Neural cell (in vitro differentiated cells): ENCODE results near the gene CNNM2. TPM values are rescaled to one million over a fixed set of nuclear protein-coding genes. Genes with fewer than 3 reads are reported as not detected.
"Not testable (repeated sequence)": the region's sequence is repeated elsewhere in the genome, so short reads cannot be mapped to it uniquely, and the experiment has no call there.

Experiments
- H2AFZ ChIP-seq: fragments of 200-600, 300-800 bp; sonication (generic), shearing (Covaris generic); 2 replicates; pipeline ENCODE4 v1.6.0; 2014; ENCODE audit warnings: low read depth, mild to moderate bottlenecking, antibody characterized with exemption, low read length, moderate library complexity
- H3F3A ChIP-seq: fragments of 200-600 bp; shearing (Covaris generic); 2 replicates; pipeline ENCODE4 v1.6.1; 2016; ENCODE audit warnings: mild to moderate bottlenecking, moderate library complexity, mixed read lengths, antibody characterized with exemption, low read length; ENCODE audit not compliant: insufficient read depth, poor library complexity, severe bottlenecking
- H3K27ac ChIP-seq: fragments of 200-600, 300-800 bp; sonication (generic), shearing (Covaris generic); 2 replicates; pipeline ENCODE4 v1.5.1; 2014; ENCODE audit warnings: mild to moderate bottlenecking, low read length, moderate library complexity
- H3K27me3 ChIP-seq: fragments of 300-800, 200-600 bp; sonication (generic), shearing (Covaris generic); 2 replicates; pipeline ENCODE4 v1.6.0; 2014; ENCODE audit warnings: mild to moderate bottlenecking, low read depth, low read length, moderate library complexity; ENCODE audit not compliant: insufficient read depth
- H3K36me3 ChIP-seq: fragments of 300-800, 200-600 bp; sonication (generic), shearing (Covaris generic); 2 replicates; pipeline ENCODE4 v1.5.1; 2014; ENCODE audit warnings: mild to moderate bottlenecking, antibody characterized with exemption, low read length, moderate library complexity; ENCODE audit not compliant: insufficient read depth
- H3K4me2 ChIP-seq: fragments of 300-800, 200-600 bp; sonication (generic), shearing (Covaris generic); 2 replicates; pipeline ENCODE4 v1.6.0; 2014; ENCODE audit warnings: mild to moderate bottlenecking, low read length
- H3K4me3 ChIP-seq: fragments of 300-800, 200-600 bp; sonication (generic), shearing (Covaris generic); 2 replicates; pipeline ENCODE4 v1.5.1; 2014; ENCODE audit warnings: mild to moderate bottlenecking, low read length, moderate library complexity
- H3K79me2 ChIP-seq: fragments of 200-600 bp; shearing (Covaris generic); replicated peaks from 2 replicates; pipeline ENCODE4 v1.6.0; 2014; ENCODE audit warnings: mild to moderate bottlenecking, low read length, moderate library complexity; ENCODE audit not compliant: insufficient read depth
- H3K9ac ChIP-seq: fragments of 300-800, 200-600 bp; sonication (generic), shearing (Covaris generic); 2 replicates; pipeline ENCODE4 v1.6.1; 2016; ENCODE audit warnings: mild to moderate bottlenecking, low read length, mixed read lengths
- H3K9me2 ChIP-seq: fragments of 200-600 bp; shearing (Covaris generic); 2 replicates; pipeline ENCODE4 v1.6.1; 2016; ENCODE audit warnings: mild to moderate bottlenecking, low read length, mixed read lengths; ENCODE audit not compliant: insufficient read depth
- H3K9me3 ChIP-seq: fragments of 200-600, 300-800 bp; sonication (generic), shearing (Covaris generic); 2 replicates; pipeline ENCODE4 v1.6.1; 2016; ENCODE audit warnings: mild to moderate bottlenecking, mixed run types, low read length, moderate library complexity, mixed read lengths
- H4K20me1 ChIP-seq: fragments of 200-600 bp; shearing (Covaris generic); 2 replicates; pipeline ENCODE4 v1.6.1; 2016; ENCODE audit warnings: mild to moderate bottlenecking, mixed run types; ENCODE audit not compliant: insufficient read depth
- EP300 ChIP-seq: fragments of 450-650 bp; conservative IDR thresholded peaks from 2 replicates; pipeline ENCODE4 v1.6.1; 2014; ENCODE audit warnings: antibody characterized with exemption, mild to moderate bottlenecking, moderate library complexity; ENCODE audit not compliant: poor library complexity, severe bottlenecking
- EZH2 ChIP-seq: fragments of 200-600, 300-800 bp; shearing (Covaris generic), sonication (generic); IDR thresholded peaks from 2 replicates; pipeline ENCODE4 v1.6.1; 2014; ENCODE audit warnings: antibody characterized with exemption, low read length, borderline replicate concordance, mild to moderate bottlenecking; ENCODE audit not compliant: insufficient read depth, poor library complexity, severe bottlenecking
- MXI1 ChIP-seq: fragments of 450-650 bp; conservative IDR thresholded peaks from 2 replicates; pipeline ENCODE4 v1.6.1; 2014; ENCODE audit warnings: antibody characterized with exemption, mild to moderate bottlenecking; ENCODE audit not compliant: poor library complexity, severe bottlenecking
- POLR2AphosphoS5 ChIP-seq: IDR thresholded peaks from 2 replicates; pipeline ENCODE4 v1.6.1; 2012
- RAD21 ChIP-seq: fragments of 450-650 bp; conservative IDR thresholded peaks from 2 replicates; pipeline ENCODE4 v1.6.1; 2014; ENCODE audit warnings: antibody characterized with exemption, mild to moderate bottlenecking, moderate library complexity
- SMC3 ChIP-seq: fragments of 450-650 bp; conservative IDR thresholded peaks from 2 replicates; pipeline ENCODE4 v1.6.1; 2014; ENCODE audit warnings: antibody characterized with exemption, mild to moderate bottlenecking, moderate library complexity; ENCODE audit not compliant: poor library complexity
- TAF1 ChIP-seq: IDR thresholded peaks from 2 replicates; pipeline ENCODE4 v1.6.1; 2012; ENCODE audit warnings: low read depth
- polyA plus RNA-seq: library from polyadenylated mRNA; depleted of rRNA; stranded (reverse); fragments of >200 nt; gene quantifications from 2 replicates; pipeline ENCODE4 v1.2.3, GENCODE V29; 2014
- TF ChIP-seq, protein P1 (sequence below): fragments of 450-650 bp; IDR thresholded peaks from 2 replicates; pipeline ENCODE4 v1.5.1; 2014; ENCODE audit warnings: antibody characterized with exemption, mild to moderate bottlenecking, moderate library complexity; ENCODE audit not compliant: poor library complexity, severe bottlenecking
- TF ChIP-seq, protein P2 (sequence below): IDR thresholded peaks from 2 replicates; pipeline ENCODE4 v1.6.1; 2012; ENCODE audit warnings: borderline replicate concordance

The CNNM2 gene
- polyA plus RNA-seq, 1 donor from 2014 or later: 5.0 TPM

DNA sequence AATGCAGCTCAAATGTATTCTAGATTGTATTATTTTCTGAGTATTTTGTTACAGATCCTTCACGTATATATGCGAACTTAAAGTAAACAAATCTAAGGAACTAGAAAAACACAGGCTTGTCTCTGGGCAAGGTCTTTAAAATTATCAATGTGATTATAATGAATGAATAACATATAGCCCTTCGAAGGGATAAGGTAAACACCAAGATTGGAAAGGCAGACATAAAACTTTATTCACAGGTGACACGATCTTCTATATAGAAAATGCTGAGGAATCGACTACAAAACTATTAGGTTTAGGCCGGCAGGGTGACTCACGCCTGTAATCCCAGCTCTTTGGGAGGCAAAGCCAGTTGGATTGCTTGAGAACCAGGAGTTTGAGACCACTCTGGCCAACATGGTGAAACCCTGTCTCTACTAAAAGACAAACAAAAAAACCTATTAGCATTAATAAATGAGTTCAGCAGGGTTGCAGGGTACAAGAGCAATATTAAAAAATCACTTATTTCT is 80.4 kb downstream of the CNNM2 start:
- Histone ChIP-seq H3K27me3 (no peaks in the 10 kb centered on the region), H4K20me1 (no peaks in the 10 kb centered on the region), H3K4me2 (no peak overlapping the region), H3K4me3 (no peak overlapping the region), H3F3A (no peaks in the 10 kb centered on the region), H3K9me2 (no peaks in the 10 kb centered on the region), H3K36me3 (no peaks in the 10 kb centered on the region), H2AFZ (no peak overlapping the region), H3K9me3 (no peaks in the 10 kb centered on the region), H3K9ac (no peak overlapping the region), H3K79me2 (no peaks in the 10 kb centered on the region), H3K27ac (no peak overlapping the region)
- TF ChIP-seq EZH2 (no peak), MXI1 (no peak), EP300 (no peak), RAD21 (no peak), SMC3 (no peak), TAF1 (no peak), POLR2AphosphoS5 (no peak)
- TF ChIP-seq, protein P1, sequence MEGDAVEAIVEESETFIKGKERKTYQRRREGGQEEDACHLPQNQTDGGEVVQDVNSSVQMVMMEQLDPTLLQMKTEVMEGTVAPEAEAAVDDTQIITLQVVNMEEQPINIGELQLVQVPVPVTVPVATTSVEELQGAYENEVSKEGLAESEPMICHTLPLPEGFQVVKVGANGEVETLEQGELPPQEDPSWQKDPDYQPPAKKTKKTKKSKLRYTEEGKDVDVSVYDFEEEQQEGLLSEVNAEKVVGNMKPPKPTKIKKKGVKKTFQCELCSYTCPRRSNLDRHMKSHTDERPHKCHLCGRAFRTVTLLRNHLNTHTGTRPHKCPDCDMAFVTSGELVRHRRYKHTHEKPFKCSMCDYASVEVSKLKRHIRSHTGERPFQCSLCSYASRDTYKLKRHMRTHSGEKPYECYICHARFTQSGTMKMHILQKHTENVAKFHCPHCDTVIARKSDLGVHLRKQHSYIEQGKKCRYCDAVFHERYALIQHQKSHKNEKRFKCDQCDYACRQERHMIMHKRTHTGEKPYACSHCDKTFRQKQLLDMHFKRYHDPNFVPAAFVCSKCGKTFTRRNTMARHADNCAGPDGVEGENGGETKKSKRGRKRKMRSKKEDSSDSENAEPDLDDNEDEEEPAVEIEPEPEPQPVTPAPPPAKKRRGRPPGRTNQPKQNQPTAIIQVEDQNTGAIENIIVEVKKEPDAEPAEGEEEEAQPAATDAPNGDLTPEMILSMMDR: no peak
- TF ChIP-seq, protein P2, sequence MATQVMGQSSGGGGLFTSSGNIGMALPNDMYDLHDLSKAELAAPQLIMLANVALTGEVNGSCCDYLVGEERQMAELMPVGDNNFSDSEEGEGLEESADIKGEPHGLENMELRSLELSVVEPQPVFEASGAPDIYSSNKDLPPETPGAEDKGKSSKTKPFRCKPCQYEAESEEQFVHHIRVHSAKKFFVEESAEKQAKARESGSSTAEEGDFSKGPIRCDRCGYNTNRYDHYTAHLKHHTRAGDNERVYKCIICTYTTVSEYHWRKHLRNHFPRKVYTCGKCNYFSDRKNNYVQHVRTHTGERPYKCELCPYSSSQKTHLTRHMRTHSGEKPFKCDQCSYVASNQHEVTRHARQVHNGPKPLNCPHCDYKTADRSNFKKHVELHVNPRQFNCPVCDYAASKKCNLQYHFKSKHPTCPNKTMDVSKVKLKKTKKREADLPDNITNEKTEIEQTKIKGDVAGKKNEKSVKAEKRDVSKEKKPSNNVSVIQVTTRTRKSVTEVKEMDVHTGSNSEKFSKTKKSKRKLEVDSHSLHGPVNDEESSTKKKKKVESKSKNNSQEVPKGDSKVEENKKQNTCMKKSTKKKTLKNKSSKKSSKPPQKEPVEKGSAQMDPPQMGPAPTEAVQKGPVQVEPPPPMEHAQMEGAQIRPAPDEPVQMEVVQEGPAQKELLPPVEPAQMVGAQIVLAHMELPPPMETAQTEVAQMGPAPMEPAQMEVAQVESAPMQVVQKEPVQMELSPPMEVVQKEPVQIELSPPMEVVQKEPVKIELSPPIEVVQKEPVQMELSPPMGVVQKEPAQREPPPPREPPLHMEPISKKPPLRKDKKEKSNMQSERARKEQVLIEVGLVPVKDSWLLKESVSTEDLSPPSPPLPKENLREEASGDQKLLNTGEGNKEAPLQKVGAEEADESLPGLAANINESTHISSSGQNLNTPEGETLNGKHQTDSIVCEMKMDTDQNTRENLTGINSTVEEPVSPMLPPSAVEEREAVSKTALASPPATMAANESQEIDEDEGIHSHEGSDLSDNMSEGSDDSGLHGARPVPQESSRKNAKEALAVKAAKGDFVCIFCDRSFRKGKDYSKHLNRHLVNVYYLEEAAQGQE: no peak

DNA sequence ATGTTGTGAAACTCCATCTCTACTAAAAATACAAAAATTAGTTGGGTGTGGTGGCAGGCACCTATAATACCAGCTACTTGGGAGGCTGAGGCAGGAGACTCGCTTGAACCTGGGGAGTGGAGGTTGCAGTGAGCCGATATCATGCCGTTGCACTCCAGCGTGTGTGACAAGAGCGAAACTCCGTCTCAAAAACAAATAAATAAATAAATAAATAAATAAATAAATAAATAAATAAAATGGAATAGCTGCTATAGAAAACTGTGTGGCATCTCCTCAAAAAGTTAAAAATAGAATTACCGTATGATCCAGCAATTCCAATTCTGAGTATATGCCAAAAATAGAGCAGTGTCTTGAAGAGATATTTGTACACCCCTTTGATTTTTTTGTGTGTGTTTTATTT is 82.0 kb downstream of the CNNM2 start:
- H4K20me1 ChIP-seq, H2AFZ ChIP-seq, H3K79me2 ChIP-seq, H3K27ac ChIP-seq, H3K27me3 ChIP-seq, H3K4me2 ChIP-seq, H3F3A ChIP-seq, H3K9me3 ChIP-seq, H3K36me3 ChIP-seq, H3K9ac ChIP-seq, H3K9me2 ChIP-seq, H3K4me3 ChIP-seq: not testable (repeated sequence)

DNA sequence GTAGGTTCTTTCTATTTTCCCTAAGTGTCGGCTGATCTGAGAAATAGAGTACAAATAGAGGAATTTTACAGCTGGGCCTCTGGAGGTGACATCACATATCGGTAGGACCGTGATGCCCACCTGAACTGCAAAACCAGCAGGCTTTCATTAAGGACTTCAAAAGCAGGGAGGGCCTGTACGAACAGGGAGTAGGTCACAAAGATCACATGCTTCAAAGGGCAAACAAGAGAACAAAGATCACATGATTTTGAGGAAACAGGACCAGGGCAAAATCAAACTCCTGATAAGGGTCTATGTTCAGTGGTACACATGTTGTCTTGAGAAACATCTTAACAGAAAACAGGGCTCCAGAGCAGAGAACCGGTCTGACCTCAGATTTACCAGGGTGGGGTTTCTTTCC is 88.9 kb downstream of the CNNM2 start:
- Histone ChIP-seq H3K9me2 (no peaks in the 10 kb centered on the region), H3K27ac (no peak overlapping the region), H4K20me1 (no peaks in the 10 kb centered on the region), H3K9ac (no peak overlapping the region), H3K27me3 (no peaks in the 10 kb centered on the region), H3K9me3 (no peaks in the 10 kb centered on the region), H3K79me2 (no peaks in the 10 kb centered on the region), H3K4me2 (no peak overlapping the region), H2AFZ (no peak overlapping the region), H3K4me3 (no peak overlapping the region), H3K36me3 (no peaks in the 10 kb centered on the region), H3F3A (no peaks in the 10 kb centered on the region)
- TF ChIP-seq MXI1: no peak
- no peak for TF ChIP-seq SMC3
- no peak for TF ChIP-seq EZH2
- TF ChIP-seq RAD21: no peak
- TF ChIP-seq, protein P1: no peak
- TF ChIP-seq TAF1: no peak
- no peak for TF ChIP-seq POLR2AphosphoS5
- TF ChIP-seq, protein P2: no peak
- no peak for TF ChIP-seq EP300
